Right atrium auricular region (tissue), 2 donors: ENCODE data around the gene USE1. TPM values are rescaled to one million over a fixed set of nuclear protein-coding genes. Genes with fewer than 3 reads are reported as not detected.

Experiments
- DNase-seq: peaks from one replicate; pipeline ENCODE4 v3.0.0-alpha.2; 2019; ENCODE audit warnings: low spot score
- H3K27ac ChIP-seq, 2 donors: fragments of 200-600 bp; sonication (generic); 1 replicate in 1 of 2; 2 replicates in 1 of 2; pipeline ENCODE4 v1.5.1; 2016 to 2019
- H3K27me3 ChIP-seq, 2 donors: fragments of 200-600 bp; sonication (generic); one replicate each; pipeline versions ENCODE4 v1.5.1 to v1.6.0; 2017 to 2019
- H3K36me3 ChIP-seq: fragments of 200-600 bp; sonication (generic); one replicate; pipeline ENCODE4 v1.5.1; 2016
- H3K4me1 ChIP-seq, 2 donors: fragments of 200-600 bp; sonication (generic); one replicate each; pipeline versions ENCODE4 v1.5.1 to v1.6.0; 2017 to 2019
- H3K4me3 ChIP-seq, 2 donors: fragments of 200-600 bp; sonication (generic); 1 replicate in 1 of 2; 2 replicates in 1 of 2; pipeline ENCODE4 v1.5.1; 2017 to 2019; ENCODE audit warnings: mild to moderate bottlenecking in 1 of 2, moderate library complexity in 1 of 2
- H3K9me3 ChIP-seq, 2 donors: fragments of 200-600 bp; sonication (generic); one replicate each; pipeline ENCODE4 v1.5.1; 2019
- CTCF ChIP-seq, 2 donors: fragments of 200-600 bp; sonication (generic); IDR thresholded peaks; one replicate each; pipeline ENCODE4 v1.5.1; 2019; ENCODE audit warnings: antibody characterized with exemption in 2 of 2
- total RNA-seq, 2 donors: library from RNA; depleted of rRNA; stranded (reverse); fragments of >200 nt; gene quantifications; one replicate each; pipeline ENCODE4 v1.1.0, GENCODE V29; 2016

Gene USE1
- total RNA-seq, 2 donors from 2014 or later = 17.5 to 18.4 TPM

GRCh38 chr19:17206736-17207581 is 8.2 kb upstream of the USE1 start:
- TF ChIP-seq CTCF (IDR thresholded peaks at IDR 0.05) = no peak
- no peaks in the 10 kb centered on the region for H3K27me3 ChIP-seq
- H3K36me3 ChIP-seq = peaks cover 41% of the 10 kb centered on the region
- no peaks in the 10 kb centered on the region for H3K9me3 ChIP-seq
- H3K4me1 ChIP-seq = no peaks in the 10 kb centered on the region
- DNase-seq = no peak
- H3K4me3 ChIP-seq = no peak overlapping the region
- no peak overlapping the region for H3K27ac ChIP-seq

GRCh38 chr19:17209126-17210036 is 5.8 kb upstream of the USE1 start:
- Histone ChIP-seq H3K4me1 (no peaks in the 10 kb centered on the region), H3K27ac (no peak overlapping the region), H3K36me3 (peaks cover 37% of the 10 kb centered on the region), H3K9me3 (no peaks in the 10 kb centered on the region), H3K27me3 (no peaks in the 10 kb centered on the region), H3K4me3 (no peak overlapping the region)
- no peak for DNase-seq
- no peak for TF ChIP-seq CTCF (IDR thresholded peaks at IDR 0.05)

DNA sequence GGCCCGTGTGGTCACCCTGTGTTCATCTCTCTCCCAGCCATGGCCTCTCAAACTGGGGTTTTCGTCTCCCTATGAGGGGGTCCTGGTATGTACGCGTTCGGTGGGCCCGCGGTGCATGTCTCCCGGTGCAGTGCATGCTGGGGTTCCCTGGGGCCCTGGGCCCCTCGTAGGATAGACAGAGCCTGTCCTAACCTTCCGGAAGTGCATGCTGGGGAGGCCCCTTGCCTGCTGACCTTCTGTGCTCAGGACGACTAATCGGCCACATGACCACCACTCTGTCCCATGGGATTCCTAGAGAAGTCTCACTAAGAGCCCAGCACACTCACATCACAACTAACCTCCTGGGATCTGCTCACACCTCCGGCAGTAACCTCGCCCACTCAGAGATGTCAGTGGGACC is 4.9 kb upstream of the USE1 start:
- DNase-seq = no peak
- Histone ChIP-seq H3K36me3 (peaks cover 37% of the 10 kb centered on the region), H3K27ac (no peak overlapping the region), H3K4me1 (peaks cover 0 to 5% of the 10 kb centered on the region in 2 donors), H3K4me3 (no peak overlapping the region), H3K9me3 (no peaks in the 10 kb centered on the region), H3K27me3 (no peaks in the 10 kb centered on the region)
- no peak for TF ChIP-seq CTCF (IDR thresholded peaks at IDR 0.05)

DNA sequence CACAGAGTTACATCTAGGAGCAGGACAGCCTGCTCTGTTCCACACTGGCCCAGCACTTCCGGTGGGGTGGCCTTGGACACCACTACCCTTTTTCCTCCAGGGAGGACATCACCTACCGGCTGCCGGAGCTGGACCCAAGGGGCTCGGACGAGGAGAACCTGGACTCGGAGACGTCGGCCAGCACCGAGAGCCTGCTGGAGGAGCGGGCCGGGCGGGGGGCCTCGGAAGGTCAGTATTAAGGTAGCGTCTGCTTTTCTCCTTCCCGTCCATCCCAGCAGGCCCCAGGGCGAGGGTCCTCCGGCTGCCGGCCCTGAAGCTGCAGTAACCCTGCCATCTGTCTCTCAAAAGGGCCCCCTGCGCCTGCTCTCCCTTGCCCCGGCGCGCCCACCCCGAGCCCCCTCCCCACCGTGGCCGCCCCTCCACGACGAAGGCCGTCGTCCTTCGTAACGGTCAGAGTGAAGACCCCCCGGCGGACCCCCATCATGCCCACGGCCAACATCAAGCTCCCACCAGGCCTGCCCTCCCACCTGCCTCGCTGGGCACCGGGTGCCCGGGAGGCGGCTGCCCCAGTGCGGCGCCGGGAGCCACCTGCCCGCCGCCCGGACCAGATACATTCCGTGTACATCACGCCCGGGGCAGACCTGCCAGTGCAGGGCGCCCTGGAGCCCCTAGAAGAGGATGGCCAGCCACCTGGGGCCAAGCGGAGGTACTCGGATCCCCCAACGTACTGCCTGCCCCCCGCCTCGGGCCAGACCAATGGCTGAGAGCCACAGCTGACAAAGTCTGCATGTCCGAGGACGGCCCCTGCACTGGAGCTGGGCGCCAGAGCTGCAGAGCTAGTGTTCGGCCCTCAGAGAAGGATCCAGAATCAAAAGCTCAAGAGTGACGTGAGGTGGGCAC is 3.4 kb upstream of the USE1 start:
- H3K4me3 ChIP-seq = no peak overlapping the region
- H3K9me3 ChIP-seq = no peaks in the 10 kb centered on the region
- peaks cover 0 to 12% of the 10 kb centered on the region in 2 donors for H3K4me1 ChIP-seq
- no peak overlapping the region for H3K27ac ChIP-seq
- H3K36me3 ChIP-seq = peaks cover 31% of the 10 kb centered on the region
- no peaks in the 10 kb centered on the region for H3K27me3 ChIP-seq
- DNase-seq = no peak
- TF ChIP-seq CTCF (IDR thresholded peaks at IDR 0.05) = no peak

DNA sequence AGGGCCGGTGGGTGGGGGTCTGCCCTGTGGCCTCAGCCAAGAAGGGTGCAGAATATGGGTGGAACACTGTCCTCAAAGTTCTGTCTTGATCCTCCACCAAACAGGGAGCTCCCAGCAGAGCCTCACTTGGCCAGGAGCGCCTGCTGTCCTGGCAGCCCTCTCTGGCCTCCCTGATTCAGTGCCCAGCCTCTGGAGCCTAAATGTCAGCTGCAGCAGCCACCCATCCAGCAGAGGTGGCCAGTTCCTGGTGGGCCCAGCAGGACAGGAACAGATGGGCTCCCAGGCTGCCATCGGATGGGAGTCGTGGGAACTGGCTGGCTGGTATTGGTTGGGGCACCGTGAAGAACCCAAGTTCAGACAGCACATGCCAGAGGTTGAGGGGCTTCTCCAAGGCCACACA is 1.8 kb upstream of the USE1 start:
- no peak for DNase-seq
- peaks cover 36% of the 10 kb centered on the region for H3K36me3 ChIP-seq
- no peak for TF ChIP-seq CTCF (IDR thresholded peaks at IDR 0.05)
- peaks cover 0 to 12% of the 10 kb centered on the region in 2 donors for H3K4me1 ChIP-seq
- no peak overlapping the region for H3K27ac ChIP-seq
- H3K4me3 ChIP-seq = no peak overlapping the region
- no peaks in the 10 kb centered on the region for H3K27me3 ChIP-seq
- H3K9me3 ChIP-seq = no peaks in the 10 kb centered on the region
